IPS-20b (cell line): ENCODE measurements around the gene ZFAND4.
"Not testable (repeated sequence)": the region's sequence is repeated elsewhere in the genome, so short reads cannot be mapped to it uniquely, and the experiment has no call there.

Experiments used
- H3K27ac ChIP-seq: one replicate; pipeline ENCODE4 v1.5.1; 2013; ENCODE audit warnings: low read length
- H3K27me3 ChIP-seq: 2 replicates; pipeline ENCODE4 v1.6.1; 2013; ENCODE audit warnings: mild to moderate bottlenecking, low read length, inconsistent platforms; ENCODE audit not compliant: insufficient read depth
- H3K36me3 ChIP-seq: 2 replicates; pipeline ENCODE4 v1.6.1; 2013; ENCODE audit warnings: low read depth, mild to moderate bottlenecking, inconsistent platforms, low read length, moderate library complexity; ENCODE audit not compliant: insufficient read depth
- H3K4me1 ChIP-seq: 2 replicates; pipeline ENCODE4 v1.6.1; 2013; ENCODE audit warnings: mild to moderate bottlenecking, control low read depth, inconsistent platforms, low read length, moderate library complexity; ENCODE audit not compliant: insufficient read depth
- H3K4me3 ChIP-seq: 2 replicates; pipeline ENCODE4 v1.5.1; 2013; ENCODE audit warnings: mild to moderate bottlenecking, low read length, inconsistent platforms
- H3K9ac ChIP-seq: 2 replicates; pipeline ENCODE4 v1.6.1; 2013; ENCODE audit warnings: low read depth, mild to moderate bottlenecking, inconsistent platforms, low read length, moderate library complexity
- H3K9me3 ChIP-seq: 2 replicates; pipeline ENCODE4 v1.6.1; 2013; ENCODE audit warnings: mild to moderate bottlenecking, low read depth, low read length, inconsistent platforms; ENCODE audit not compliant: insufficient read depth

The ZFAND4 gene

DNA sequence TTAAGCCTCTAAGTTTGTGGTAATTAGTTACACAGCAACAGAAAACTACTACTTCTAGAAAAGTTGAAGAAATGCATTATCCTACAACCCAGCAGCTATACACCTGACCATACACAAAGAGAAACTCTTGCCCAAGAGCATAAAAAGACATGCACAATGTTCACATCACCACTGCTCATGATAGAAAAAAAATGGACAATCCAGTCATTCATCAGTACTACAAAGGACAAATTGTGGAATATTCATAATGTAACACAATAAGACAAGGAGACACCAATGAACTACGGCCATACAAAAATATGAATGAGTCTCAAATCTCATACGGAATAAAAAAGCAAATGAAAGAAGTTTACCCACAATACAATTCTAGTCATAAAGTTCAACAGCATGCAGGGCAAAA lies 87.4 kb downstream of the ZFAND4 start:
- no peaks in the 10 kb centered on the region; the same call in 1 of the 2 replicates for H3K9me3 ChIP-seq
- H3K36me3 ChIP-seq = no peaks in the 10 kb centered on the region
- no peaks in the 10 kb centered on the region; the same call in 1 of the 2 replicates for H3K4me1 ChIP-seq
- no peak overlapping the region for H3K27ac ChIP-seq
- no peak overlapping the region for H3K4me3 ChIP-seq
- no peaks in the 10 kb centered on the region for H3K27me3 ChIP-seq
- H3K9ac ChIP-seq = no peak overlapping the region

DNA sequence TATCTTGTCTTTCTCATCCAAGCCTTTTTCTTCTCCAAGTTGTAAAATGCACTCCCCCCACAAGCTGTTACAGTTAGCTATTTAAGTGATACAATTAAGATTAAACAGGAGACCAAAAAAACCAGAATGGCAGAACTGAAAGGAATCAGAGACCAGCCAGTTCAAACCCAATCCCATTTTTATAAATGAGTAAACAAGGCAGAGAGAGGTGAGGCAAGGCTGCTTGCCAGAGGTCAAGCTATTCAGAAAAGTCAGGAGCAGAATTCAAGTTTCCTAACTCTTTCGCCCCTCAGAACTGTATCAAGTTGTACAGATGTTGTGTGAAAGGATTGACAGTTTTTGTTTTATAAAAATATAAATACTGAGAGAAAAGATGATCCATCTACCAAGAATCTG lies 90.2 kb downstream of the ZFAND4 start:
- no peak overlapping the region for H3K9ac ChIP-seq
- no peak overlapping the region for H3K4me3 ChIP-seq
- no peaks in the 10 kb centered on the region for H3K36me3 ChIP-seq
- H3K4me1 ChIP-seq = no peaks in the 10 kb centered on the region; the same call in 1 of the 2 replicates
- H3K27ac ChIP-seq = no peak overlapping the region
- H3K27me3 ChIP-seq = no peaks in the 10 kb centered on the region
- no peaks in the 10 kb centered on the region; the same call in 1 of the 2 replicates for H3K9me3 ChIP-seq

DNA sequence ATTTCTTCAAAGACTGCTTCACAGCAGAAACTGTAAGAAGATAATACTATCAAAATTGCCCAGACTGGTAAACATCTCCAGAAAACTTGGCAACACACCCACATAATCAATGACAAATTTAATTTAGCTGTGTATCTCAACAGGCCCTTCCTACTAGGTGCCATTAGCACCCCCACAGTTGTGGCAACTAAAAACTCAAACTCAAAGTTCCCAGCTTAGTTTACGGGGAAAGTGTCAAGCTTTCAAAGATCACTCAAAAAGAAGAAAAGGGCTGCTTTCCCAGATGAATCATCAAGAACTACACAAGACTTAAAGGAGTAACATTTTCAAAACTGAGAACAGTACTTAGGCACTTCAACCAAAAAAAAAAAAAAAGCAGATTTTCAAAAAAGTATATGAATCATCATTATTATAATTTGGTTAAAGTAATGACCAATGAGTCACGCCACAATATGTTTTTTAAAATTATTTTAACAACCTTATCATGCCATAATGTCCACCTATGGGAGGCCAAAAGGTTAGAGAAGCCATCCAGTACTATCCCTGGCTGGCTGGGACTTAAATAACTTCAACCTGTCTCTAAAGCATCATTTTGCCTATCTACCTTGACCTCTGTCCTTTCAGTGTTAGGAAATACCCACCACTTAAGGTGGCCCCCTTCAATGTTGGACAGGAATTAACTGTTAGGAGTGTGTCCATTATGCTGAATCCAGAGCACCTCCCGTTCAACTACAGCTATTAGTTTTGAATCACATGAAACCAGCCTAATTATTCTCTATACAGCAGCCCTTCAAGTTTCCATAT lies 90.8 kb downstream of the ZFAND4 start:
- no peak overlapping the region for H3K4me3 ChIP-seq
- no peak overlapping the region for H3K9ac ChIP-seq
- no peaks in the 10 kb centered on the region; the same call in 1 of the 2 replicates for H3K4me1 ChIP-seq
- H3K9me3 ChIP-seq = no peaks in the 10 kb centered on the region; the same call in 1 of the 2 replicates
- H3K36me3 ChIP-seq = no peaks in the 10 kb centered on the region
- no peaks in the 10 kb centered on the region for H3K27me3 ChIP-seq
- H3K27ac ChIP-seq = no peak overlapping the region

DNA sequence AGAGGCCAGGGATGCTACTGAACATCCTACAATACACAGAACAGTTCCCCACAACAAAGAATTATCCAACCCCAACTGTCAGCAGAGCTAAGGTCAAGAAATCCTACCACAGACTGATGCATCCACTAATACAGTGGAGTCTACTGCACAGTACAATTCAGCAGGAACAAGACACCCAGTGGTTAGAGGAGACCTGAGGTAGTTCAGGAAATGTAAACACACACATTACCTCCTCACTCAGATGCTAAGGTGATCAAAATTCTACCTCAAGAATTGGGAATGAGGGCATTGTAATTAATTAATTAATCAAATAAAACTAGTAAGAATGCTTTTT lies 91.4 kb downstream of the ZFAND4 start:
- no peak overlapping the region for H3K27ac ChIP-seq
- no peak overlapping the region for H3K4me3 ChIP-seq
- no peaks in the 10 kb centered on the region for H3K27me3 ChIP-seq
- no peaks in the 10 kb centered on the region; the same call in 1 of the 2 replicates for H3K4me1 ChIP-seq
- no peaks in the 10 kb centered on the region; the same call in 1 of the 2 replicates for H3K9me3 ChIP-seq
- H3K36me3 ChIP-seq = no peaks in the 10 kb centered on the region
- no peak overlapping the region for H3K9ac ChIP-seq

DNA sequence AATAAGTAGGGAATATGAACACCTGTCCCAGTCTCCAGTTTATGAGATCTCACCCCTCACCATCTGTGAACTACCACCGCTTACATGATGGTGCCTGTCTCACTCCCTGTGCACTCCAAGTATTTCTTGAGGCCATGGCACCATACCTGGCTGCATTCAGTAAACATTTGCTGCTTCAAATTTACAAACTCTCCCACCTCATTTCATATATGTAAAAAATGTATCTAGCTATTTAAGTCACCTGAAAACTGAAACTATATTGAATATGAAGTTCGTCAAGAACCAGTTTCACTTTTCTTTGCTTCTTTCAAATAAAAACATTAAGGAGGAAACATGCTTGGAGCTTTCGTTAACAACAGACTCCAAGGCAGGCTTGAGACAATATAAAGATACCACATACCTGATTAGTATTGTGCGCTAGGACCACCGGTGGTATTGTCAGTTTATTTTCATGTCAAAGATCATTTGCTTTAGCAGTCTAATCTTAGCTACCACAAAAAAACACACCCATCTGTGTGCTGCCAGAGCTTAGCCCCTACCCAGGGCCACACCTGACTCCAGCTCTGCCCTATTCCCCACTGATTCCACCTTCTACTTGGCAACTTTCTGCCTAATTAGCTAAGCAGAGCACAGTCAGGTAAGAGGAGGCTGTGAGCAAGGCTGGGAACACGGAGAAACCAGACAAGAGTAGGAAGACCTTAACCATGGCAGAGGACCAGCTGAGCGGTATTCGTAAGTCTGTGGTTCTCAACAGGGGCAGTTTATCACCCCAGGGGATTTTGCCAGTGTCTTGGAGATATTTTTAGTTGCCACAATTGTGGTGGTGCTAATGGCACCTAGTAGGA lies 92.0 kb downstream of the ZFAND4 start:
- H3K4me3 ChIP-seq = no peak overlapping the region
- H3K9ac ChIP-seq = no peak overlapping the region
- no peaks in the 10 kb centered on the region for H3K27me3 ChIP-seq
- H3K27ac ChIP-seq = no peak overlapping the region
- no peaks in the 10 kb centered on the region for H3K36me3 ChIP-seq
- no peaks in the 10 kb centered on the region for H3K9me3 ChIP-seq
- peaks cover 5% of the 10 kb centered on the region; the same call in 1 of the 2 replicates for H3K4me1 ChIP-seq

DNA sequence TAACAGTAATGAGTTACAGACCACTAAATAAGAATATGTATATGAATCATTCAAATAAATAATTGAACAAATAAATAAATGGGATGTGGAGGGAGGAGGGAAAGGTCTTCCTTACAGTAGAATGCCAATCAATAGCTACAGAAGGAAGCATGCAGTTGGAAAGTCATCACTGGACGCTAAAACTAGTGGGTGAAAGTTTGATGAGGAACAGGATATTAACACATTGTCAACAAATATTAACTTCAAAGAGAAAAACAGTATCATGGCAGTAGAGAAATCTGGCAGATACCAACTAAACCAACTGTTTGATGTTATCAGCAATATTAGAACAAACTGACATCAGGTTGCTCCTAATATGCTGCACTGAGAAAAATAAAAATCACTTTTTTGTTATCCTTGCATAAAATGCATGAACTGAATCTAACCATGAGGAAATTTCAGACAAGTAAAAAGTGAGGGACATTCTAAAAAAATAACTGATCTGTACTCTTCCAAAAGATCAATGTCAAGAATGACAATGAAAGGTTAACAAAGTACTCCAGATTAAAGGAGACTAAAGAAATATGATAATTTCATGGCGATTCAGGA lies 94.1 kb downstream of the ZFAND4 start:
- Histone ChIP-seq H3K9me3 (no peaks in the 10 kb centered on the region), H3K27me3 (no peaks in the 10 kb centered on the region), H3K9ac (no peak overlapping the region), H3K27ac (no peak overlapping the region), H3K4me3 (no peak overlapping the region), H3K4me1 (peaks cover 12% of the 10 kb centered on the region; the same call in 1 of the 2 replicates), H3K36me3 (no peaks in the 10 kb centered on the region)

DNA sequence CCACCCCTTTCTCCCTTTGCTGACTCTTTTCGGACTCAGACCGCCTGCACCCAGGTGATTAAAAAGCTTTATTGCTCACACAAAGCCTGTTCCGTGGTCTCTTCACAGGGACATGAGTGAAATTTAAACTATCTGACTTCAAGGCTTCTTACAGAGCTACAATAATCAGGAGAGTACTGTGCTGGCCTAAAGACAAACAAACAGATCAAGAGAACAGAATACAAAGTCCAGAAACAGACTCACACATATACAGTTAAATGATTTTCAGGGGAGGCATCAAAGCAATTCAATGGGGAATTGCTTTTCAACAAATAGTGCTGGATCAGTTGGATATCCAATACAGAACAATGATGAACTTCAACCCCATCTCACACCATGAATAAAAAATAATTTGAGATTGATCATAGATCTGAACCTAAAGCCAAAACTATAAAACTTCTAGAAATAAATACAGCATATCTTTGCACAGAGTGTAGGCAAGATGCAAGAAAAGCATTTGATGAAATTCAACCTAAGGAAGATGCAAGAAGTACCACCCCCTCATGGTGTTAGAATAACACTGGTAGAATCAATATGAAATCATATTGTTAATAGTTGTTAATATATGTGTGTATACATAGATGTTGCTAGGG lies 96.5 kb downstream of the ZFAND4 start:
- Histone ChIP-seq H3K27ac (no peak overlapping the region), H3K9me3 (no peaks in the 10 kb centered on the region), H3K9ac (no peak overlapping the region), H3K36me3 (no peaks in the 10 kb centered on the region), H3K4me3 (no peak overlapping the region), H3K27me3 (no peaks in the 10 kb centered on the region), H3K4me1 (peaks cover 12% of the 10 kb centered on the region; the same call in 1 of the 2 replicates)

DNA sequence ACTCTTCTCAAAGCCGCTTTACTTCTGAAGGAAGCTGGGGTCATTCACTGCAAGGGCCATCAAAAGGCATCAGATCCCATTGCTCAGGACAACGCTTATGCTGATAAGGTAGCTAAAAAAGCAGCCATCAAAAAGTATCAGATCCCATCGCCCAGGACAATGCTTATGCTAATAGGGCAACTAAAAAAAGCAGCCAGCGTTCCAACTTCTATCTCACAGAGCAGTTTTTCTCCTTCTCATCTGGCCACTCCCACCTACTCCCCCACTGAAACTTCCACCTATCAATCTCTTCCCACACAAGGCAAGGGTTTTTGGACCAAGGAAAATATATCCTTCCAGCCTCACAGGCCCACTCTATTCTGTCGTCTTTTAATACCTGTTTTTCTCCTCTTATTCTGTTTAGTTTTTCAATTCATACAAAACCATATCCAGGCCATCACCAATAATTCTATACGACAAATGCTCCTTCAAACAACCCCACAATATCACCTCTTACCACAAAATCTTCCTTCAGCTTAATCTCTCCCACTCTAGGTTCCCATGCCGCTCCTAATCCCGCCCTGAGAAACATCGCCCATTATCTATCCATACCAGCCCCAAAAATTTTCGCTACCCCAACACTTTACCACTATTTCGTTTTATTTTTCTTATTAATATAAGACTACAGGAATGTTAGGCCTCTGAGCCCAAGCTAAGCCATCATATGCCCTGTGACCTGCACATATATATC lies 97.4 kb downstream of the ZFAND4 start:
- H3K27me3 ChIP-seq, H3K9me3 ChIP-seq, H3K27ac ChIP-seq, H3K9ac ChIP-seq, H3K36me3 ChIP-seq: not testable (repeated sequence)
- peaks cover 17% of the 10 kb centered on the region; the same call in 1 of the 2 replicates for H3K4me1 ChIP-seq
- peak overlapping the region; percentile 35; the same call in 1 of the 2 replicates for H3K4me3 ChIP-seq

DNA sequence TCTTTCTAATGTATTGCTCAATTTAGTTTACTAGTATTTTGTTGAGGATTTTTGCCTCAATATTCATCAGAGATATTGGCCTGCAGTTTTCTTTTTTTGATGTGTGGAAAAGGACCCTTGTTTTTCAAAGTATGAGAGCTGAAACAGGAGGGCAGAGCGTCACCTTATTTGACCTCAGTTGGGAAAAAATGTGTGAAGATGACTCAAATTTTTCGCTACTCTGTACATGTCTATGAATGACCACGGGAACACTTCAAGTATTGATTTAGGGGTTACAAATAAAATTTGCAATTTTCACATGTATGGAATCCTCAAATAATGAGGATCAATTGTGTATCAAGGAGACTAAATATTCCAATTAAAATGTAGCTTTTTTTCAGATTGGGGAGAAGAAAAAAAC lies 103.1 kb downstream of the ZFAND4 start:
- H3K27me3 ChIP-seq = no peaks in the 10 kb centered on the region
- H3K27ac ChIP-seq = no peak overlapping the region
- no peak overlapping the region for H3K9ac ChIP-seq
- no peak overlapping the region for H3K4me3 ChIP-seq
- H3K9me3 ChIP-seq = no peaks in the 10 kb centered on the region
- no peaks in the 10 kb centered on the region for H3K36me3 ChIP-seq
- H3K4me1 ChIP-seq = peaks cover 7% of the 10 kb centered on the region; the same call in 1 of the 2 replicates

DNA sequence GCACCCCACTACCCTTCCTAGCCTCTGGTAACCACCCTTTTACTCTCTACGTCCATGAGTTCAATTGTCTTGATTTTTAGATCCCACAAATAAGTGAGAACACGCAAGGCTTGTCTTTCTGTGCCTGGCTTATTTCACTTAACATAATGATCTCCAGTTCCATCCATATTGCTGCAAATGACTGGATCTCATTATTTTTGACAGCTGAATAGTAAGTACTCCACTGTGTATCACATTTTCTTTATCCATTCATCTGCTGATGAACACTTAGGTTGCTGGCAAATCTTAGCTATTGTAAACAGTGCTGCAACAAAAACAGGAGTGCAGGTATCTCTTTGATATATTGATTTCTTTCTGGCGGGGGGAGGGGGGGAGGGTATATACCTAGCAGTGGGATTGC lies 106.2 kb downstream of the ZFAND4 start:
- no peaks in the 10 kb centered on the region for H3K36me3 ChIP-seq
- H3K27me3 ChIP-seq = no peaks in the 10 kb centered on the region
- H3K9ac ChIP-seq = no peak overlapping the region
- H3K4me1 ChIP-seq = peaks cover 5% of the 10 kb centered on the region; the same call in 1 of the 2 replicates
- no peaks in the 10 kb centered on the region for H3K9me3 ChIP-seq
- no peak overlapping the region for H3K27ac ChIP-seq
- H3K4me3 ChIP-seq = no peak overlapping the region
